Adrenal gland (tissue), 5 donors: Measurements from ENCODE around the gene XPC.

Experiments
- POLR2A ChIP-seq, 2 donors: fragments of 450-650 bp; IDR thresholded peaks; one replicate each; pipeline ENCODE4 v1.6.1; 2017; ENCODE audit warnings: antibody characterized with exemption in 2 of 2, mild to moderate bottlenecking in 2 of 2, moderate library complexity in 1 of 2
- TF ChIP-seq, protein P1 (sequence below), 6 experiments: fragments of 450-650 bp in 4 of 6; fragments of 200-600 bp in 2 of 6; sonication (generic) in 1 of 6; IDR thresholded peaks; 1 replicate in 5 of 6; 2 replicates in 1 of 6; pipeline versions ENCODE4 v1.5.1 to v1.8.0; 2016 to 2021; ENCODE audit warnings: antibody characterized with exemption in 6 of 6, mild to moderate bottlenecking in 2 of 6, moderate library complexity in 1 of 6
- donor health status: DM: no; HTN: no; CAD: no.

DNA sequence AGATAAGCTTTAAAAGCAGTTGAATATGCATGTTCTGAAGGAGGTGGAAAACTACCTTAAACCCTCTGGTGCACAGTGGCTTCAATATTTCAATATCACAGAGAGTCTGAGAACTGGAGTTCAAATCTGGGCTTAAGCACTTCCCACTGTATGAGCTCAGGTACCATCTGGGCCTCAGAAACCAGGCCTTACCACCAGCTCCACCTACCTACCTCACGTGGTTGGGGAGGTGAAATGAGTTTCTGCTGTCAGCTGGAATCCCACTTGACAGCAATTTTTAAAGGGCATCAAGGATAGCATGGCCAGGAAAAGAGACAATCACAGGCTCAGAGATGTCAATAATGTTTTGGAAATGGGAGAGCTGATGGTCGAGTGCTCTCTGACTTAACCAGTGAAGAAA lies 58.8 kb downstream of the XPC start:
- TF ChIP-seq, protein P1, sequence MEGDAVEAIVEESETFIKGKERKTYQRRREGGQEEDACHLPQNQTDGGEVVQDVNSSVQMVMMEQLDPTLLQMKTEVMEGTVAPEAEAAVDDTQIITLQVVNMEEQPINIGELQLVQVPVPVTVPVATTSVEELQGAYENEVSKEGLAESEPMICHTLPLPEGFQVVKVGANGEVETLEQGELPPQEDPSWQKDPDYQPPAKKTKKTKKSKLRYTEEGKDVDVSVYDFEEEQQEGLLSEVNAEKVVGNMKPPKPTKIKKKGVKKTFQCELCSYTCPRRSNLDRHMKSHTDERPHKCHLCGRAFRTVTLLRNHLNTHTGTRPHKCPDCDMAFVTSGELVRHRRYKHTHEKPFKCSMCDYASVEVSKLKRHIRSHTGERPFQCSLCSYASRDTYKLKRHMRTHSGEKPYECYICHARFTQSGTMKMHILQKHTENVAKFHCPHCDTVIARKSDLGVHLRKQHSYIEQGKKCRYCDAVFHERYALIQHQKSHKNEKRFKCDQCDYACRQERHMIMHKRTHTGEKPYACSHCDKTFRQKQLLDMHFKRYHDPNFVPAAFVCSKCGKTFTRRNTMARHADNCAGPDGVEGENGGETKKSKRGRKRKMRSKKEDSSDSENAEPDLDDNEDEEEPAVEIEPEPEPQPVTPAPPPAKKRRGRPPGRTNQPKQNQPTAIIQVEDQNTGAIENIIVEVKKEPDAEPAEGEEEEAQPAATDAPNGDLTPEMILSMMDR (IDR thresholded peaks at IDR 0.05), result no peak
- TF ChIP-seq POLR2A (IDR thresholded peaks at IDR 0.05), result no peak
